GM11168 (cell line): ENCODE measurements around the gene REG1A.

Experiments
- in situ Hi-C: fragments of 300-500 bp; cut with MboI; formaldehyde crosslinking; loops from one replicate; pipeline ENCODE4 v1.12.0; 2022; ENCODE audit warnings: low sequenced_read_pairs; ENCODE audit not compliant: unreplicated experiment

REG1A gene

GRCh38 chr2:79120194-79120713 is at the start of gene REG1A:
Gene REG1A, plus strand, starts transcription at chr2:79120488. Its CDS starts 374 bp downstream, at chr2:79120862.
- in situ Hi-C loops: no loop called here

GRCh38 chr2:79071078-79071477 is 49.2 kb upstream of the REG1A start:
- in situ Hi-C loops: no loop called here

- in situ Hi-C loops: no loop called here
These were observed 37.3 kb upstream of the REG1A start for GRCh38 chr2:79082987-79083386.

GRCh38 chr2:79083597-79084251 is 36.6 kb upstream of the REG1A start:
- in situ Hi-C loops: no loop called here

GRCh38 chr2:79084495-79085135 is 35.7 kb upstream of the REG1A start:
- in situ Hi-C loops: no loop called here

GRCh38 chr2:79085382-79085781 is 34.9 kb upstream of the REG1A start:
- in situ Hi-C loops: no loop called here

GRCh38 chr2:79086255-79086654 is 34.0 kb upstream of the REG1A start:
- in situ Hi-C loops: no loop called here

GRCh38 chr2:79087785-79088364 is 32.4 kb upstream of the REG1A start, which contains the start of gene REG1B:
Gene REG1B, minus strand, starts transcription at chr2:79087993. Its CDS starts 381 bp downstream, at chr2:79087612.
- in situ Hi-C loops: no loop called here

GRCh38 chr2:79090693-79091092 is 29.6 kb upstream of the REG1A start:
- in situ Hi-C loops: no loop called here

- in situ Hi-C loops: no loop called here
These were observed 22.4 kb upstream of the REG1A start for GRCh38 chr2:79097843-79098242.

GRCh38 chr2:79099140-79099686 is 21.1 kb upstream of the REG1A start:
- in situ Hi-C loops: no loop called here

GRCh38 chr2:79100285-79100684 is 20.0 kb upstream of the REG1A start:
- in situ Hi-C loops: no loop called here

- in situ Hi-C loops: no loop called here
These were observed 19.3 kb upstream of the REG1A start for GRCh38 chr2:79101024-79101423.

GRCh38 chr2:79103214-79103613 is 17.1 kb upstream of the REG1A start:
- in situ Hi-C loops: no loop called here

GRCh38 chr2:79105259-79105658 is 15.0 kb upstream of the REG1A start:
- in situ Hi-C loops: no loop called here

GRCh38 chr2:79112269-79112668 is 8.0 kb upstream of the REG1A start:
- in situ Hi-C loops: no loop called here

- in situ Hi-C loops: no loop called here
These were observed 5.3 kb upstream of the REG1A start for GRCh38 chr2:79114797-79115494.

- in situ Hi-C loops: no loop called here
These were observed 3.0 kb upstream of the REG1A start for GRCh38 chr2:79116997-79117928.

GRCh38 chr2:79122676-79123075 is 2.4 kb downstream of the REG1A start:
- in situ Hi-C loops: no loop called here
